Stimulated activated CD4-positive, alpha-beta T cell treated with anti-CD3 and anti-CD28 coated beads, Interleukin-4, amount 100 ng/mL, for 24 hours (primary cell): ENCODE data around the gene ARID4B.
"Not testable (repeated sequence)": the region's sequence is repeated elsewhere in the genome, so short reads cannot be mapped to it uniquely, and the experiment has no call there.

Experiments
- DNase-seq: peaks from one replicate; pipeline ENCODE4 v3.0.0-alpha.2; 2020

Gene ARID4B

GRCh38 chr1:235327559-235328270, at the start of gene ARID4B:
Gene ARID4B (minus strand): TSS chr1:235328179. CDS start chr1:235326919, 1,260 bp downstream.
- DNase-seq, result no peak

- no peak for DNase-seq
These were observed 48.1 kb upstream of the ARID4B start for GRCh38 chr1:235375919-235376605.

- DNase-seq, result no peak
These were observed 41.8 kb upstream of the ARID4B start for GRCh38 chr1:235369802-235370201.

DNA sequence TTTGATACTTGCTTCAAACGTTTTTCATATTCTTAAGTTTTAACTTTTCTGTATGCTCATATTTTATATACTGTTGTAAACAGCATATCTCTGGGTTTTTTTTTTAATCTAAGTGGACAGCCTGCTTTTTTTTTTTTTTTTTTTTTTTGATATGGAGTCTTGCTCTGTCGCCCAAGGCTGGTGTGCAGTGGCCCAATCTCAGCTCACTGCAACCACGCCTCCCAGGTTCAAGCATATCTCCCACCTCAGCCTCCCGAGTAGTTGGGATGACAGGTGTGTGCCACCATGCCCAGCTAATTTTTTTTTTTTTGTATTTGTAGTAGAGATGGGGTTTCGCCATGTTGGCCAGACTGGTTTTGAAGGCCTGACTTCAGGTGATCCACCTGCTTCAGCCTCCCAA, 40.4 kb upstream of the ARID4B start:
- DNase-seq, result no peak

DNA sequence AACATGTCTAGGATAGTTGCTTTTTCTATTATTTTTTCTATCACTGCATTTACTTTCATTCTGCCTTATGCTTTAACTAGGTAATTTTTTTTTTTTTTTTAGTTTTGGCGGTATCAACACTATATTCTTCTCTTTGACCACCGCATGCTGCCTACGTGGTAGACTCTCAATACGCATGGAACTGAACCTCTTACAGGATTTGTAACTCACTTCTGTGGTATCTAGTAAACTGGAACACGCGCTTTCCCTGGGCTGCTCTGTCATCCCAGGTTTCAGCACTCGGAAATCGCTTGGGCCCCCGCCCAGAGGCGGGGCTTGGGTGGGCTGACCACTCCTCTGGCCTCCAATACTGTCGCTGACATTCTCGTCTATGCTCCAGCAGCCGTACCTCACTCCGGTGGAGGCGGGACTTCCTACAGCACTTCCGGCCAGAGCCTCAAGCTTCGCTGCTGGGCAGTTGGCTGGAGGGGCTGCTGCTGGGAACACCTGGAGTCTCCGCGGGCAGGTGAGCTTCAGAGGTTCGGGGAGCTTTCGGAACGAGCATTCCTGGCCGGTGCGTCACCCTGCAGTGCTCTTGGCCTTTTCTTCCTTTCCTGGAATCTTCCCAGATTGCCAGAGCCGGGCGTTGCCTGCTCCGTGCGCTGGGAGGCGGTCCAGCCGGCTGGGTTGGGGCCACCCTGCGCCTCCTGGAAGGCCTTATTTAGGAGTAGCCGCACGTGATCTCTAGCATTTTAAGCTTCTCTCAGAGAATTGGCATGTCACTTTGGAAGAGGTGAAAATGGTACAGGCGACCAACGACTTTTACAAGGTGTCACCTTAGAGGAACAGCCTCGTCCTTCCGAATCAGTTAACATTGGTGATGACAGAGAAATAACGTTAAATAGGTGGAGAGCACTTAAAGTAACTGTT, 39.3 kb upstream of the ARID4B start, which contains the start of gene TBCE:
TBCE (plus strand) TSS at position 428 of the 909 bp plus-strand sequence. CDS start 12,623 bp downstream, outside the sequence.
- peak; percentile 90 for DNase-seq

DNA sequence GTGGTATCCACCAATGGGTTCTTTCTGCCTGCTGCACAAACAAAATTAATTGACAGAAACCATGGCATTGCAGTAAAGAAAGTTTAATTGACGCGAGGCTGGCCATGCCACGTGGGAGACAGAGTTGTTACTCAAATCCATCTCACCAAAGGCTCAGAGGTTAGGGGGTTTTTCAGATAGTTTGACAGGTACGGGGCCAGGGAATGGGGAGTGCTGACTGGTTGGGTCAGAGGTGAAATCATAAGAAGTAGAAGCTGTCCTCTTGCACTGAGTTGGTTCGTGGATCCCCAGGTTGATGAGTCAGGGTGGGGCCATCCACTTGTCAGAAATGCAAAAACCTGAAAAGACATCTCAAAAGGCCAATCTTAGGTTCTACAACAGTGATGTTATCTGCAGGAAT, 38.3 kb upstream of the ARID4B start:
- DNase-seq, result peak; percentile 50

DNA sequence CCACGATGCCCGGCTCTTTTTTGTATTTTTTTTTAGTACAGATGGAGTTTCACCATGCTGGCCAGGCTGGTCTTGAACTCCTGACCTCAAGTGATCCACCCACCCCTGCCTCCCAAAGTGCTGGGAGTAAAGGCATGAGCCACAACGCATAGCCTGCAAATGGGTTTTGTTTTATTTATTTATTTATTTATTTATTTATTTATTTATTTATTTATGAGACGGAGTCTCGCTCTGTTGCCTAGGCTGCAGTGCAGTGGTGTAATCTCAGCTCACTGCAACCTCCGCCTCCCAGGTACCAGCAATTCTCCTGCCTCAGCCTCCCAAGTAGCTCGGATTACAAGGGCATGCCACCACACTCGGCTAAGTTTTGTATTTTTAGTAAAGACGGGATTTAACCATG, 36.2 kb upstream of the ARID4B start:
- not testable (repeated sequence) for DNase-seq

DNA sequence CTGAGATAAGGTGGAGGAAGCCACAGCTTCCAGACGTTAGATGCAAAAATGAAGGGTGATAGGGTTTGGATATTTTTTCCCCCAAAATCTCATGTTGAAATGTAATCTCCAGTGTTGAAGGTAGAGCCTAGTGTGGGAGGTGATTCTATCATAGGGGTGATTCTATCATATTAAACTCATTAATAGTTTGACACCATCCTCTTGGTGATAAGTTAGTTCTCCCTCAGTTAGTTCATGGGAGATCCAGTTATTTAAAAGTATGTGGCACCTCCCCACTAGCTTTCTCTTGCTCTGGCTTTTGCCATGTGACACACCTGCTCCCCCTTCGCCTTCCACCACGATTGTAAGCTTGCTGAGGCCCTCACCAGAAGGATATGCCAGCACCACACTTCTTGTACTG, 30.9 kb upstream of the ARID4B start:
- no peak for DNase-seq

- DNase-seq, result no peak
These were observed 29.8 kb upstream of the ARID4B start for GRCh38 chr1:235357485-235358373.

- DNase-seq, result no peak
These were observed 23.9 kb upstream of the ARID4B start for GRCh38 chr1:235351898-235352297.

GRCh38 chr1:235351441-235351840, 23.5 kb upstream of the ARID4B start:
- no peak for DNase-seq

DNA sequence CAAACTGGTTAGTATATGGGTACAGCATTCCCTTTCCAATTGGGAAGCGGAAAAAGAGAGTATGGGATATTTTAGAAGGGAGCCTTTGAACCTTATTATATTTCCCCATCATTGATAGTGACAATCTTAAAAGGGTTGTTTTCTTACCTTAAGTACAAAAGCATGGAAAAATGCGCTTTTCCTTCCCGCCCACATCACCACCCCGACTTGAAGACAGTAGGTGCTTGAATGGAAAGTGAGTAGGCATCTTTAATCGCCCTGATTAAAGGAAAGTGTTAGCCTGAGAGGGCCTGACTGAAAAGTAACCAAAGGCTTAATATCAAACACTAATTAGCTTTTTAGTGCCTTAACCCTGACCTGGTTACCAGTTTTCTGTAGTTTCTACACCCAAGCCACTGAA, 15.7 kb upstream of the ARID4B start:
- DNase-seq, result no peak

DNA sequence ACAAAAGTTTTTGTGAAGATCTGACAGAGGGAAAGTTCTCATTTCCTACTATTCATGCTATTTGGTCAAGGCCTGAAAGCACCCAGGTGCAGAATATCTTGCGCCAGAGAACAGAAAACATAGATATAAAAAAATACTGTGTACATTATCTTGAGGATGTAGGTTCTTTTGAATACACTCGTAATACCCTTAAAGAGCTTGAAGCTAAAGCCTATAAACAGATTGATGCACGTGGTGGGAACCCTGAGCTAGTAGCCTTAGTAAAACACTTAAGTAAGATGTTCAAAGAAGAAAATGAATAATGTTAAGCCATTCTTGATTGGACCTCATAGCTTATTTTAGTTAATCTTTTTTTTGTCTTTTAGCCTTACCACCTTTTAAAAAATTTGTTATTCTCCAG, 14.5 kb upstream of the ARID4B start:
- DNase-seq, result no peak

DNA sequence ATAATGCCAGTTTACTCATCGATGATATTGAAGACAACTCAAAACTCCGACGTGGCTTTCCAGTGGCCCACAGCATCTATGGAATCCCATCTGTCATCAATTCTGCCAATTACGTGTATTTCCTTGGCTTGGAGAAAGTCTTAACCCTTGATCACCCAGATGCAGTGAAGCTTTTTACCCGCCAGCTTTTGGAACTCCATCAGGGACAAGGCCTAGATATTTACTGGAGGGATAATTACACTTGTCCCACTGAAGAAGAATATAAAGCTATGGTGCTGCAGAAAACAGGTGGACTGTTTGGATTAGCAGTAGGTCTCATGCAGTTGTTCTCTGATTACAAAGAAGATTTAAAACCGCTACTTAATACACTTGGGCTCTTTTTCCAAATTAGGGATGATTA, 14.1 kb upstream of the ARID4B start:
- no peak for DNase-seq

DNA sequence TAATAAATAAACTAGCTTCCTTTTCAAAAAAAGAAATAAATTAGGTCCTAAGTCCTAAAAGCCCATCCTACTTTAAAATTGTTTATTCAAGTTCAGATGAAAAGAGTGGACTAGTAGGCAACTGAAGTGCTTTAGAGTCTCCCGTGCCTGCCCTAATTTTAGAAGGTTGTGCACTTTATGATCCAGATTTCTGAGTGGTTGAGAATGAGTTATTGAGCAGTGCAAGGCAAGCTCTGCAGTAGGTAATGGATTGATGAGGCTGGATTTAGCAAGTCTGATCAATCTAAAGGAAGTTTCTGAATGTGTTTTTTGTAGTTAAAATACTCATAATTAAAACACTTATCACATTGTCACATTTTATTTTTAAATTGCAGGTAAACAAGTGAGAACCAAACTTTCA, 13.4 kb upstream of the ARID4B start:
- DNase-seq, result no peak

DNA sequence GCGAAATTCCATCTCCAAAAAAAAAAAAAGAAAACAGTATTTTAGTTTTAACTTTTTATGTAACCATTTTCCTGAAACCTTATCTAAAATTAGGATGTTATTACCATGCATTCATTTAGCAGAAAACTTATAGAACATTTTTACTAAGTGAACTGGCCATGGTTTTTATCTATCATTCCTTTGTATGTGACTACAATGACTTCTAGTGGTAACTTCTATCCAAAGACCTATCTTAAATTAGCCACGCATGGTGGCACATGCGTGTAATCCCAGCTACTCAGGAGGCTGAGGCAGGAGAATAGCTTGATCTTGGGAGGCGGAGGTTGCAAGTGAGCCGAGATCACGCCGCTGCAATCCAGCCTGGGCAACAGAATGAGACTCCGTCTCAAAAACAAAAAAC, 11.8 kb upstream of the ARID4B start:
- no peak for DNase-seq

DNA sequence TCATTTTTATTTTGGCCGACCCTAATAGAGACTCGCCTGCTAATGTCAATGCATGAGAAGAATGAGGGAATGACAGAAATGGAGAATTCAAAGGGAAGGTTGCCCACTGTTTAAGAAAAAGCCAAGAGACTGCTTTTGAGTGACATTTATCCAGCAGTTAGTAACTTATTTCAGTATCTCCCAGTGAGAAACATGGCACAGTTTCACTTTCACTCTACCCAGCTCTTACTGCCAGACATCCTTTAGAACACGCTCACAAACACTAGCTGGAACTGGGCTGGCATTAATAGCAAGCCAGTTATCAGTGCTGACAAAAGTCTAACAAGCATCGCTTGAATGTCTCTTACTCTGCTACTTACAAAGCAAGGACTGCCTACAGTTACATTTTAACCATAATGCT, 8.9 kb upstream of the ARID4B start:
- peak; percentile 24 for DNase-seq

DNA sequence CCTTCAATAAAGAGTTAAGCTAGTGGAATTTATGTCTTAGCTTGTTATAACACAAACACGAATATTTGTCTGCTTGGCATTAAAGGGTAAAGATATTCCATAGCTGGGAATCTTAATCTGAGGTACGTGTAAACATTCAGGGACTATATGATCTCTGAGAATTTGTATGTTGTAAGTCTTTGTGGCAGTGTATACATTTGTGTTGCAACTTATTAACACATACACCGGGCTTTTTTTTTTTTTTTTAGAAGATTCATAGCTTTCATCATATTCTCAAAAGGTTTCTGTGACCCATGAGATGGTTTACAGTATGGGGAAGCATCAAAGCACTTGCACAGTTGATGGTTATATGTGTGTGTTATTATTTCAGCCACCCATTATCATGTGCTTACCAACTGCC, 3.4 kb upstream of the ARID4B start:
- DNase-seq, result no peak

DNA sequence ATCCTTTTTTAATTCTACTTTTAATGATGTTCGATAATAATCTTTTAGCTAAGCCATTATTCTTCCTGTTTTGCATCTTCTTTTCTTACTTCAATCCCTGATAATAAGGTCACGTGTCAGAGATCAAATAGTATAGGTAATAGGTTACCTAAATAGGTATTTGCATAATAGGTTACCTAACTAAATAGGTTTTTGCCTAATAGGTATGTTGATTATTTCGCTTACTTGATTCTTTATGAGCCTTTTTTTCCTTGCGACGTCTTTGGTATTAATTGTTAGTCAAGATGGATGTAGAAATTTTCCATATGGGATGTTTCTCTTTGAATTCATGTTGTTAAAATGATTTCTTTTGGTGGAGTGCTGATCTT, 2.9 kb upstream of the ARID4B start:
- DNase-seq, result no peak

DNA sequence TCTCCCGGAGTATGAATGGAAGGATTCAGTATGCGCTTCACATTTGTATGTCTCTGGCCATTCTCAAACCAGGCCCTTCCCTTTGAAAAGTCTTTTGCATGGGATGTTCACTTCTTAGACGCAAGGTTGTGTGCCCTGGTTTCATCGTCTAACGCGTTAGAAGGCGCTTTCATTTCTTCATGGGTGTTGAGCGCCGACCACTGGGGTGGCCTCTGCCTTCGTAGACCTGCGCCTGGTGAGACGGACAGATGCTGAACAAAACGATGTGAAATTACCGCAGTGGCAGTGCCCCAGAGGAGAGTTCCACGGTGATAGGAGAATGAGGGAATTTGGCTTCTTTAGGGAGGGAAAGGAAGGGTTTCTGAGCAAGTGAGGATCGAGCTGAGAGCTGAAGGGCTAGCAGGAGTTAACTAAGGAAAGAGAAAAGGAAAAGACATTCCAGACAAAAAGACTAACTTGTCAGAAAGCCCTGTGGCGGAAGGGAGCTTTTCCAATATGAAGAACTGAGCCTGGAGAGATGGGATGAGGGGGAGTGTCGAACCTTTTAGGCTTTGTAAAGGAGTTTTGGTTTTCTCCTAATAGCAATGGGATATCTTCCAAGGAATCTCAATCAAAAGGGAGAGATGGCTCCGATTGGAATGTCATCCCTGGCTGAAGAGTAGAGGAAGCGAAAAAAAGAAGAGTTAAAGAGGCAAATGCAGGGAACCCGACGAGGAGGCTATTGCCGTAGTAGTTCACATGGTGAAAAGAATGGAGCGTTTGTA, 1.3 kb upstream of the ARID4B start:
- peak; percentile 49 for DNase-seq

DNA sequence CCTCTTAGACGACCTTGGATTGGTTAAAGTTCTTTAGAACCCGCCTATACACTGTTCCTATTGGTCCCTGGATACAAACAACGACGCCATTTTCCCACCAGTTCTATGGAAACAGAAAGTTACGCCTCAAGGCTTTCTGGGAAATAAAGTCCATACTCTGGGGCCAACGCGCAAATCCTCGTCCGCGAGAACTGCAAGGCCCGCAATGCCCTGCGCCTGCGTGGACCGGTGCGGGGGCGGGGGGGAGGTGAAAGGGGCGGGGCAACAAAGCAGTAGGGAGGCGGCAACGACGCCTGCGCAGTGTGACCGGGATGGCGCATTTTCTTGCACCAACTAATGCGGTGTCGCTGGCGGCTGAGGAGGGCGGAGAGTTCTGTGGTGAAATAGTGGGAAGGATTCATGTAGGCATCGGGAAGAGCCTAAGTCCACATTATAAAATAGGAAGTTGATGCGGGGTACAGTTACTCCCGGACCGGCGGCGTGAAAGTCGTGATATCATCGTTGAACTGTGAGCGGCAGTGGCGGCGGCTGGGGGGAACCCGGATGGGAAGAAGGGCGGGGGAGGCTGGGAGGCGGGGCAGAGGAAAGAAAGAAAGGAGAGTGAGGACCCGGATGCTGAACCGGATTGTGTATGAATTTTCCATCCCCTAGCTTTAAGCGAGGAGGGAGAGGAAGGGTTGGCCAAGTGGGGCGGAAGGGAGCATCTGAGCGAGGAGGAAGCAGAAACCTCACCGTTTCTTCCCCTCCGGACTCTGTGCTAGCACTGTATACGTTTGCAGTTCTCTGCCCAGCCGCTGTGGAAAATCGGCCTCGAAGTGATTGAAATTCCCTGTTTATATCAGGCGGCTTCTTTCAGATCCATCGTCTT, 526 bp upstream of the ARID4B start, which contains the start of gene GGPS1:
GGPS1 (plus strand) TSS at position 300 of the 868 bp plus-strand sequence. CDS start 6,695 bp downstream, outside the sequence.
- DNase-seq, result peak; percentile 99
